ENCODE results near the gene B4GALT3. TPM values are rescaled to one million over a fixed set of nuclear protein-coding genes. Genes with fewer than 3 reads are reported as not detected.
A peak's percentile ranks its signal among the peaks of the same experiment; 100 is the strongest.

The B4GALT3 gene
- total RNA-seq, 2 donors from 2014 or later = 20.2 to 29.3 TPM

DNA sequence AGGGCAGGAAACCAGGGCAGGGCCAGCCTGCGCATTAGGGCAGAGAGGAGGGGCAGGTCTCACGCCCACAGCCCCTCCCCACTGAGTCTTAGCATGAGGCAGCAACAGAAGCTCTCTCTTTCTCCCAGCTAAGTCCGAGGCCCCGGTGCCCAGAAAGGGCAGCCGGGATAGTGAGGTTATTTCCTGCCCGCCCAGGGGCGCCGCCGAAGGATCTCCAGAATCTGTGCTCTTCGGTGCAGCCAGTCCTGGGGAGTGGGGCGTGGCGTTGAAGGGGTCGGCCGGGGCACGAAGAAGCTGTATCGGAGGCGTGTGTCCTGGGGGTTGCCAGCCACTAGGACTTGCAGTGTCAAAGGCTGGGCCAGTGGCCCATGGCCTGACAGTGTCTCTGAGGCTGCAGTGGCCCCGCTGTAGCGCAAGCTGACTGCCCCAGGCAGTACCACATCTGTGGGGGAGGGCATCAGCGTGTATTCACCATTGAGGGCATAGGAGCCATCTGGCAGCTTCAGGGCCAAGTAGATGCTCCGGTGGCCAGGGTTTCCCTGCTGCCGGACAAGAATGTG, 13.7 kb upstream of the B4GALT3 start:
- no peak for DNase-seq

GRCh38 chr1:161189036-161189435, 11.7 kb upstream of the B4GALT3 start:
- intact Hi-C loops (cut with DNase I) = no loop called here
- Histone ChIP-seq H3K4me1 (no peaks in the 10 kb centered on the region), H3K36me3 (replicated peaks in 1 of 2; ENCODE audit: insufficient read depth in 1 of 2, low read depth in 2 of 2) (no peaks in the 10 kb centered on the region), H3K27ac (no peak overlapping the region), H3K4me3 (no peak overlapping the region), H3K27me3 (no peaks in the 10 kb centered on the region), H3K9me3 (no peaks in the 10 kb centered on the region)
- DNase-seq (no peak), ATAC-seq (no peak)
- TF ChIP-seq POLR2A (IDR thresholded peaks at IDR 0.05) (no peak), CTCF (IDR thresholded peaks at IDR 0.05) (no peak)
- 74 to 86% methylated on average over 5 of the region's 5 CpGs for WGBS, 2 donors

More for the DNA sequence above, 13.7 kb upstream of the B4GALT3 start:
- Histone ChIP-seq H3K4me1 (no peaks in the 10 kb centered on the region), H3K27ac (no peak overlapping the region), H3K27me3 (no peaks in the 10 kb centered on the region), H3K4me3 (no peak overlapping the region), H3K9me3 (no peaks in the 10 kb centered on the region), H3K36me3 (replicated peaks in 1 of 2; ENCODE audit: insufficient read depth in 1 of 2, low read depth in 2 of 2) (no peaks in the 10 kb centered on the region)
- intact Hi-C loops (cut with DNase I) = no loop called here
- ATAC-seq = no peak
- 50% methylated on average over 22 of the region's 22 CpGs; no CpG with 5 or more reads in 1 of the 2 donors for WGBS, 2 donors
- TF ChIP-seq POLR2A (IDR thresholded peaks at IDR 0.05) = no peak
- TF ChIP-seq CTCF (IDR thresholded peaks at IDR 0.05) = no peak

DNA sequence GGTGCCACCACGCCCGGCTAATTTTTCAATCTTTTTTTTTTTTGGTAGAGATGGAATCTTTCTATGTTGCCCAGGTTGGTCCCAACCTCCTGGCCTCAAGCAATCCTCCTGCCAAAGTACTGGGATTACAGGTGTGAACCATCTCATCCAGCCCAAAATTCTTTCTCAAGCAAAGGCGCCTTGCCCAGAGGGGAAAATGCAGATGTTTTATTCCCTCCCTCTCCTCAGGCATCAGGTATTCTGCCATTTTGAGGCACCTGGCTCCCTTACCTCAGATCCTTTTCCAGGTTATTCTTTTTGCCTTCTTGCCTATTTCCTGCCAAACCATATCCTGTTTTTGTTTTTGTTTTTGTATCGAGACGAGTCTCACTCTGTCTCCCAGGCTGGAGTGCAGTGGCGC, 11.1 kb upstream of the B4GALT3 start:
- Histone ChIP-seq H3K4me1 (no peaks in the 10 kb centered on the region), H3K27me3 (no peaks in the 10 kb centered on the region), H3K27ac (no peak overlapping the region), H3K36me3 (replicated peaks in 1 of 2; ENCODE audit: insufficient read depth in 1 of 2, low read depth in 2 of 2) (no peaks in the 10 kb centered on the region), H3K9me3 (no peaks in the 10 kb centered on the region), H3K4me3 (no peak overlapping the region)
- no peak for DNase-seq
- ATAC-seq = no peak
- intact Hi-C loops (cut with DNase I) = no loop called here
- 75 to 83% methylated on average over 6 of the region's 6 CpGs for WGBS, 2 donors
- TF ChIP-seq POLR2A (IDR thresholded peaks at IDR 0.05) (no peak), CTCF (IDR thresholded peaks at IDR 0.05) (no peak)

- DNase-seq = no peak
- H3K9me3 ChIP-seq = no peaks in the 10 kb centered on the region
- no peak overlapping the region for H3K27ac ChIP-seq
- no peaks in the 10 kb centered on the region for H3K36me3 ChIP-seq (replicated peaks in 1 of 2; ENCODE audit: insufficient read depth in 1 of 2, low read depth in 2 of 2)
- H3K4me1 ChIP-seq = no peaks in the 10 kb centered on the region
- WGBS, 2 donors = 45 to 58% methylated on average over 2 to 3 of the region's 3 CpGs
- H3K27me3 ChIP-seq = no peaks in the 10 kb centered on the region
- H3K4me3 ChIP-seq = no peak overlapping the region
- intact Hi-C loops (cut with DNase I) = no loop called here
- no peak for ATAC-seq
- TF ChIP-seq CTCF (IDR thresholded peaks at IDR 0.05) = no peak
- TF ChIP-seq POLR2A (IDR thresholded peaks at IDR 0.05) = no peak
Measured at GRCh38 chr1:161187311-161187710, 10.0 kb upstream of the B4GALT3 start.

DNA sequence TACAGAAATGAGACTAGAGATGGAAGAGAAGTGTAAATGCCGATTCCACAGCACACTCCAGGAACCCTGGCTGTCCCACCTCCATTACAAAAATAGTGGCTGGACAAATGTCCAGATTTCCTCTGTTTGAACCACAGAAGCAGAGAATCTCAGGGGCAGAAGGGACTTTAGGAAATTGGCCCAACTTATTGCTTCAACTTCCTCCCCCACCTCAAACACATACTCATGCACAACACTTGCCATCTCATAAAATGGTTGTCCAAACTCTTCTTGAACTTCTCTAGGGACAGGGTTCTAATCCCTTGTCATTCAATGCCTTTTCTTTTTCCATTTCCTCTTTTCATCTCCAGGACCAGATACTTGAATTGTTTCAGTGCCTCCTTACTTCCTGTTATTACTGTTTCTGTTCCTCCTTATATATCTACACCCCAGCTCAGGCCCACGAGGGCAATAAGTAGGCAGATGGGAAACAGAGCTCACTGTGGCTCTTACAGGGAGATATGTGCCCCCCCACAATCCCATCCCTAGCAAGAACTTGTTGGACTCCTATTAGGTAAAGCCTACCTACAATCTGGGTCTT, 8.5 kb upstream of the B4GALT3 start:
- H3K4me3 ChIP-seq = no peak overlapping the region
- ATAC-seq (no peak), DNase-seq (peak in 1 of 4 donors; percentile 41)
- H3K27me3 ChIP-seq = no peaks in the 10 kb centered on the region
- H3K9me3 ChIP-seq = no peaks in the 10 kb centered on the region
- H3K27ac ChIP-seq = peak overlapping the region in 2 of 4 donors; percentile 10 to 69
- no peaks in the 10 kb centered on the region for H3K36me3 ChIP-seq (replicated peaks in 1 of 2; ENCODE audit: insufficient read depth in 1 of 2, low read depth in 2 of 2)
- intact Hi-C loops (cut with DNase I) = no loop called here
- no peaks in the 10 kb centered on the region for H3K4me1 ChIP-seq
- WGBS, 2 donors = 25 to 28% methylated on average over 2 of the region's 2 CpGs
- TF ChIP-seq POLR2A (IDR thresholded peaks at IDR 0.05) (peak in 1 of 3 donors; percentile 0), CTCF (IDR thresholded peaks at IDR 0.05) (no peak)
